Fibroblast of peridontal ligament (primary cell): ENCODE results near the gene MRC1.

Experiments used
- DNase-seq: peaks from one replicate; pipeline ENCODE4 v3.0.0-alpha.2; 2010; ENCODE audit errors: extremely low read depth

MRC1 gene

DNA sequence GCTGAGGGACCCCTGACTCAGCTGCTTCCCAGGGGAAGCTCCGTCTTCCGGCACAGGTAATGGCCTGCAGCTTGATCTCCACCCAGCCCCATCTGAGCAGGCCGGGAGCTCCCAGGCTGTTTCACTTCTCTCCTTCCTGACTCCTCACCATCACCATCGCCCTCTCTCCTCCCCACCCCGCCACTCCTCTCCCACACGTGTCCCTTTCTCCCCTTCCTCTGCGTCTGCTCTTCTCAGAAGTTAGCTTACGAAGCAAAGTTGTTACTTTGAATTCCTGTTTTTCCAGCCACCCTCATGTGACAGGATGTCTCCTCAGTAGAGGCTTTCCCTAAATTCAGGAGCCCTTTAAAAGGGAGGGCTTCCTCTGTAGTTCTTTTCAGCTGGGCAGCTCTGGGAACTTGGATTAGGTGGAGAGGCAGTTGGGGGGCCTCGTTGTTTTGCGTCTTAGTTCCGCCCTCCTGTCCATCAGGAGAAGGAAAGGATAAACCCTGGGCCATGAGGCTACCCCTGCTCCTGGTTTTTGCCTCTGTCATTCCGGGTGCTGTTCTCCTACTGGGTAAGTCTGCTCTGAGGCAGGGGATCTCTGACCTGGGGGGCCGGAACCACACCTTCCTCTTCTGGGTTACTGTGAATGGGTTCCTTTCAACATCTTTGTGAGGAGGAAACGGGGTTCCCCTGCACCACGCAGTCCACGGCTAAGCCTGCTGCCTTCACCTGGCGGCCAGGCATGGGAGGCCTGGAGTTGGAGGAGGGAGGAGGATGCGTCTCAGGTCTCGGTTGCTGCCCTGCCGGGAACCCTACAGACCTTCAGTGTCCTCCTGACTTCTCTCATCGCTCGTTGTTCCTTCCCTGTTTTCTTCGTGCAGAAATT lies at the start of gene MRC1:
TSS of gene MRC1 (plus strand) at position 378 of the 871 bp plus-strand sequence. CDS start at position 496, 118 bp downstream.
- no peak for DNase-seq

DNA sequence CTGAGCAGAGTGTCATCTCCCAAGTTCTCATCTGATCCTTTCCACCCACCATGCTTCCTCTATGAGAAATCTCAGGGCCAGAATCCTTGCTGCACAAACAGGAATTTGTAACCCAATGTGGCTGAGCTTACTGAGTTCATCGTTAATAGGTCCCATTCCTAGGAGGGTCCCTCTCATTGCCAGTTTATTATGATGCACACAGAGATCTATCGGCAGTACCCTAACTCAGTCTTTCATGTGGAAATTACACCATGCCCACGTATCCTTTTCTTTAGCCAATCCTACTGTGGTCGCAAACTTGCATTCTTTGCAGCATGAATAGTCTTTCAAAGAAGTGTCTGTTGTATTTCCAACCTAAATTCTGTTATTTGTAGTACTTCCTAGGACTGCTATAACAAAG lies 45.0 kb upstream of the MRC1 start:
- no peak for DNase-seq

DNA sequence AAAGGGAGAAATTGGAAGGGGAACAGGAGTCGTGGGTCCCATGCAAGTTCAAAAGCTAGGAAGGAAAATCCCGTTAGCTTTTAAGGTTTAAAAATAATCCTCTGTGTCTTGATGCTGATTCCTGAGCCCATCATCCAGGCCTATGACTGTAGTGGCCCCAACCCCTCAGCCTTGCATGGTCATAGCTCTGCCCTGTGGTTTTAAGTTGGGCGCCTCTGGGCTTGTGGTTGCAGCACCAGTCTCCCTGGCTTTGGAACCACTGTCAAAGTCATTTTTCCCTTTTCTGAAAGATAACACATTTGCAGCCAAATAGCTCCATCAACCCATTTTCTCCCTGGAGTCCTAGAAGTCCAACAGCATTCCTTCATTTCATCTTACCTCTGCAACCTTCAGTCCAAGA lies 43.5 kb upstream of the MRC1 start:
- DNase-seq, result no peak

DNA sequence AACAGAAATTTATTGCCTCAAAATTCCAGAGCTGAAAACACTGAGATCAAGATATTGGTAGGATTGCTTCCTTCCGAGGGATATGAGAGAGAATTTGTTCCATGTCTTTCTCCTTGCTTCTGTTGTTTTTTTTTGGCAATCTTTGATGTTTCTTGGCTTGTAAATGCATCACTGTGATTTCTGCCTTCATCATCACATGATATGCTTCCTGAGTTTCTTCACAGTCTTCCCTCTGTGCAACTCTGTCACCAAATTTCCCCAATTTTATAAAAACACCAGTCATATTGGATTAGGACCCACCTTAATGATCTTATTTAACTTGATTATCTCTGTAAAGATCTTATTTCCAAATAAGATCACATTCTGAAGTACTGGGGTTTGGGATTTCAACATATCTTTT lies 42.4 kb upstream of the MRC1 start:
- DNase-seq, result no peak

DNA sequence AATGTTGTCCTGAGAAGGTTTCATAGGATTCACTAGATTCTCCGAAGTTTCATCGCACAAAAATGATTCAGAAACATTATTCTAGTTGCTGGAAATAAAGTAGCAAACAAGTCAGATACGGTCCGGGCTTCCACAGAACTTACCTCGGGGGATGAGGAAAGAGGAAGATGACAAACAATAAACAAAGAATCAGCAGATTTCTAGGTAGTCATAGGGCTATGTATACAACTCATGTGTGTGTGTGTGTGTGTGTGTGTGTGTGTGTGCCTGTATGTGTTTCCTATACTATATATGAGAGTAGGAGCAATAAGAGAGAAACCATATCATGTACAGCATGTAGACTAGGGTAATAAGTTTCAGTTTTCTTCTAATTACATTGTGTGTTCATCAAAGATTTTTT lies 40.7 kb upstream of the MRC1 start:
- DNase-seq, result no peak

DNA sequence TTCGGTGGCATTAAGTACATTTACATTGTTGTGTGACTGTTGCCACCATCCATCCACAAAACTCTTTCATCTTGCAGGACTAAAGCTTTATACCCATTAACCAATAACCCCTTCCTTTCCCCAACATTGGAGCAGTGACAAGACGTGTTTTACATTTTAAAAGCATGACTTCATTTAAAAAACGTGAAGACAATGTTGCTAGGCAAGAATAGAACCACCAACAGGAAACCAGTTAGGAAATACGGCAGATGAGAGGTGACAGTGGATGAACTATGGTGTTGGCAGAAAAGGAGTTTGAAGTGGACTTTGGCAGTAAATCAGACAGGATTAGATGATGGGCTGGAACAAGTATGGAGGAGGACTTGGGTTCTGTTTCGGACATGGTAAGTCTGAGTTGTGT lies 40.2 kb upstream of the MRC1 start:
- peak; percentile 45 for DNase-seq

DNA sequence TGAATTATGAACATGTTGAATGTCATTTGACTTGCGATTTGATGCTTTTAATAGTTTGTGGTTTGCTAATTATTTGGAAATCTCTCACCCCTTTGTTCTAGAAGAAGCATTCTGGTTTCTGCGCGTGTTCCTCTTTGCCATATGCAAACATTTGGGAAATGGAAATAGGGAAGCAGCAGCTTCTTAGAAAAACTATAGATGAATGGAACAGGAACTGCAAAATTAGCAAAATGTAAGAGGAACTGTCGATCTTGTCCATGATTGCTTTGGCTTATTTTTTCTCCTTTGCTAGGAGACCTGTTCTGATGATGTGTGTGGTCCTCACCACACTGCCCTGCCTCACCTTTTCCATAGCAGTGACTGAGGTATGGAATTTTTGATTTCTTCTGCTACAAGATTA lies 38.1 kb upstream of the MRC1 start:
- no peak for DNase-seq

DNA sequence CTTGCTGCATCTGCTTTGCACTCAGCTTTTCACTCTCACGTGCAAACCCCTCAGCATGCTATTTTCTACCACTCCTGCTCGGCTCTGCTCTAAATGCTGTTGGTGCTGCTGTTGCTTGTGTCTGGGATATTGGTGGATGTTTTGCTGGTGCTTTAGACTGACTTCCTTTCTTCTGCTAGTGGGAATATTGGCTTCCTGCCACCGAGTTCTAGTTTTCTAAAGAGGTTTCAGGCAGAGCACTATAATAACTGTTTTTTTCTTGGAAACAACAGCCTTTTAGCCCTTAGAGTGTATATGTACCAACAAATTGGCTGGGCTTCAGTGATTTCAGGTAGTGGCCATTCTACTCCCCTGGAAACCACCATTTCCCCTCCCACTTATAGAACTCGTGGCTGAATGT lies 29.4 kb upstream of the MRC1 start:
- DNase-seq, result no peak

DNA sequence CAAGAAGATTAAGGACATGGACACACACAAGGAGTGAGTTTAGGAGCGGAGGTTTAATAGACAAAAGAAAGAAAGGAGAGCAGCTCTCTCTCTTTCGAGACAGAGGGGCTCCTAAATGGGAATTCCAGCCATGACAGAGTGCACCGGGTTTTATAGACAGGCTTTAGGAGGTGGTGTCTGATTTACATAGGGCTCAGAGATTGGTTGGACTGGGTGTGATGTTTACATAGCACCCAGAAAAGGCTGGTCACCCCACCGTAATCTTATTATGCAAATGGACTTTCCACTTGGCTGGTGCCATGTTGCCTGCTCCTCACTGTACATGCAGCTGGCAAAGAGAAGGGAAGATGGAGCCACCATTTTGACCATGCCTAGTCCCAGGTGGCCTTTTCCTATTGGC lies 28.4 kb upstream of the MRC1 start:
- no peak for DNase-seq

DNA sequence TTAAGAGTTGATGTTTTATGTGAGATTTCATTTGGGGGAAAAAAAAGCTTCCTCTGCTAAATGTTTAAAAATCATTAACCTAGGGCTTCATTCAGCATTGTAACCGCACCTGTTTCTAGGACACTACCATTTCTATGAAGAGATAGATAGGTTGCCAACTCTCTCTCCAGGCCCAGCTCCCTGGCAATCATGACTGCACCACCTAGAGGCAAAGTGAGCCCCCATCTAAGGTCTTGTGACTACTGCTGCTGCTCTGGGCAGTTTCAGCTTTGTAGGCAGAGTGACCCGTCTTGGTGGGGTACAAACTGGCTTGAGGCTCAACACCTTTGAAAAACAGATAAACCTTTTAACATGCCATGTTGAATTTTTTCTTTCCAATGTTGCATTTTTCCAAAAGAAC lies 27.3 kb upstream of the MRC1 start:
- no peak for DNase-seq

DNA sequence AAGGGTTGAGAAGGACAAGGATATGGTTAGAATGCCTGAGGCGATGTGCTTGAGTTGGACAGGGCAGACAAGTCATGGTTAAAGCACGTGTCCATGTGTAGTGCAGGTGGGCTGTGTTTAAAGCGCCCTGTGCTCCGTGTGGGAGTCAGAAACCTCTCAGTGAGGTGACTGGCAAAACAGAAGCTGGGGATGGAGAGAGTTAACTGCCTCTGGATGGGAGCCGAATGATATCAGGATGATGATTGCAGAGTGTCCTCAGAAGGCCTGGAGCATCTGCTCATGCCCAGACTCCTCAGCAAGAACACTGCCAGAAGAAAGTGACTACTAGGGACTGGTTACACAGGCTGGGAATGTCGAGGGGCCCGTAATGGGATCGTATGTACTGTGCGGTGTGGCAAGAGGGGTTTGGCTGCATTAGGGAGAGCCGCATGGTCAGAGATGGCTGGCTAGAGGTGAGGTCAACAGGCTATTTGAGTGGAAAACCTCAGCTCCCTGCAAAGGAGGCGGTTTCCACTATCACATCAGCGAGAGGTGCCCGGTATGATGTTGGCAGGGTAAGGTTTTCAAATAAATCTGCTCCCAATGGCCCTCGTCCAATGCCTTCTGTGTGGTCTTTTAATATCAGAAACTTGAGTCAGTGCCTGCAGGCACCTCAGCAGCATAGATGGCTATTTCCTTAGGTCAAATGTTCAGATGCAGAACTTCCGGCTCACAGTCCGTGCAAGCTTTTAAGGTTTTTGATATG lies 26.1 kb upstream of the MRC1 start:
- no peak for DNase-seq

DNA sequence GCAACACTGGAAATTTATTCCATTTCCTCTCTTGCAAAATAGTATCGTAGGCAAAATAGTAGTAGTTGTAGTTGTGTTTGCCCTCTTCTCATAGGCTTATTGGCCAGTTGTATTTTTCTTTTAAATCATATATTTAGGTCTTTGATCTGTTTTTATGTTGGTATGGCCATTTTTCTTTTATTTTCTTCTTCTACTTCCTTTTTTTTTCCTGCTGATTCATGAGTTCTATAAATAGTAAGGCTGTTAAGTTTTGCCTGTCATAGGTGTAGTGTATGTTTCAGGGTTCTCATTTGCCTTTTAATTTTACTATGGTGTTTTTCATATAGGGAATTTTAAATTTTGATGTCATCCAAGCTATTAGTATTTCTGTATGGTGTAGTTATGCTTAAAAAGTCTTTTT lies 25.4 kb upstream of the MRC1 start:
- no peak for DNase-seq

DNA sequence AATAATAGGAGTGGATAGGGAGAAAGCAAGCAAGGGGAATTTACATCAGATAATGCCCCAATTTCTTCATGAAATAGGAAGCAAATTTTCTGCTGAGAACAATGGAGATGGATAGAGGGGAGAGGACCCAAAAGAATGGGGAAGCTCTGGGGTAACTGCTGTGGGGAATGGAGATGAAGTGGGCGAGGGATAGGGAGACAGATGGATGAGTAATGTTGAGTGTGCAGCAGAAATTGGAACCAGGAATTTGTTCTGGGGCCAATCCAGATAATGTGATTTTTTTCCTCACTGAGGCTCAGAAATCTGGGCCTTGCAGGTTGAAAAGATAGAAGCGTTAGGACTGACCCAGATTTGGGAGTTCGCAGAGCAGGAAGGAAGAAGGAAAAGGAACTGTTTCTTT lies 24.5 kb upstream of the MRC1 start:
- DNase-seq, result peak; percentile 51

DNA sequence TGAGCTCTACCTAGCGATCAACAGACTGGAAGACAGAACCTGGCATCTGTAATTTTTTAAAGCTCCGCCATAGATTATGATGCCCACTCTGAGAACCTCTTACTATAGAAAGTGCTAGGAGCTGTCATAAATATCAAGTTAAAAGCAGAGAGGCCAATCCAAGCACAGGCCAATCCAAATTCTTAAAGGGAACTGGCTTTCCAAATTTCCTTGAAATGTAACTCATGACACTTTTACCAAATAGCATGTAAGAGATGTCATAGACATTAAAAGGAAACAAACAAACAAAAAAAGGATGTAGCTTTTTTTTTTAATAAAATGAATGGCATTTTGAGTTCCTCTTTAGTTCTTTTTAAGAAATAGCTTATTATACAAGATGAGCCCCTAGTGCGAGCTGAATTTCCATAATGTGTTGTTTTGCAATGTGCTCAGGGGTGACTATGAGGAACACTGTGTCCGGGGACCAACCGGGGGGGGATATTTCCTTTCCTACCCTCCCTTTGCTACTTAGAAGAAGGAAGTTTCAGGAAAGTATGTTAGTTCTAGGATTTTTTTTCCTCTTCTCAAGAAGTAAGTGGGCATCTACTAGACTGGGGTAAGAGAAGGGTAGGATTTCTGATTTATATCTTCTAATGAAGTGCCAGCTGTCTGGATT lies 23.7 kb upstream of the MRC1 start:
- no peak for DNase-seq

DNA sequence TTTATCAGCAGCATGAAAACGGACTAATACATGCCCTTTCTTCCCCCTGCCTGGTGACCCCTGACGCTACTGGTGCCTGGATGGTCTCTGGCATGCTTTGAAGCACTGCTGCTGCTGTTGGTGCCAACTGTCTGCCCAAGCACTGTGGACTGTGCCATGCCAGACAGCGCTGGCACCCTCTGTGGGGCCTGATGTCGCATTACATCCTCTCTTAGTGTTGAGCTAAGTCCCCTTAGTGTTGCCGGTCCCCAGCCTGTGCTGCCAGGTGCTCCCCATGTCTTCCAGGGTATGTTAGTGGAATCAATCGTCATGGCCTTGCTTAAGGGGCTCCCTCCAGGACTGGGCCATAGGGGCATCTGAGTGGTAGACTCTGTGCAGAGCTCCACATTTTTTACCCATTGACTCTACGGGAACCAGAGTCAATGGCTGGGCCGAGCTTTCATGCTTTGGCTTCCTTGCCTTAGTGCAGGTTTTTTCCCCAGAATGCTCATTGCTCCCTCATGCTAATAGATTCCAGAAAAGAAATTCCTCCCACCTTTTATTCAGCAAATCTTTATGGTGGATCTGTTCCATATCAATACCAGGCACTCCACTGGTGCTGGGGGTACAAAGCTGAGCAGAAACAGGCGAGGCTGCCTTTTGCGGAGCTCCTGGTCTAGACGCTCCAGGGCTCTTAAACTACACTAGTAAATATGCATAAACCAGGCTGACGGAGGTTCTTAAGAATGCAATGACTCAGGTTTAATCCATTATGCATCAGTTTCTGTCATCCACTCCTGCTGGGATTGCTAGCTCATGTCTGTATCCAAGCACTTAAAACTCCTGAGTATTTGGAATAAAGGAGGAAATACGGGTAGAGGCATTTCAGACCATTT lies 21.8 kb upstream of the MRC1 start:
- DNase-seq, result peak; percentile 91

DNA sequence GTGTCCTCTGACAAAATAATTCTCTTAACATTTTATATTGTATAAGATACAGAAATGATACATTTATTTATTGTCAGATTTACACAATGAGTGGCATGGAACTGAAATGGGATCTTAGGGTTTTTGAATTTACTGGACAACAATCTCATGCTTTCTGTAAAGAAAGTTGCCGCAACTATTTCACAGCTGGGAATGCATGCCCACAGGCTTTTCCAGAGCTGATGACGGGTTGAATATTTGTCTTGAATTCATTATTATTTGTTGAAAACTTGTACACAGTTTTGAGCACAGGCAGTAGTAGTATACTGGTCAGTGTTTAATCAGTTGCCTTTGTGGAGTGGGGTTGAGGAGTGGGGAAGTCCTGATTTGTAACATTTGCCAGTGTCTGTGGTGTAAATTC lies 20.5 kb upstream of the MRC1 start:
- DNase-seq, result no peak

DNA sequence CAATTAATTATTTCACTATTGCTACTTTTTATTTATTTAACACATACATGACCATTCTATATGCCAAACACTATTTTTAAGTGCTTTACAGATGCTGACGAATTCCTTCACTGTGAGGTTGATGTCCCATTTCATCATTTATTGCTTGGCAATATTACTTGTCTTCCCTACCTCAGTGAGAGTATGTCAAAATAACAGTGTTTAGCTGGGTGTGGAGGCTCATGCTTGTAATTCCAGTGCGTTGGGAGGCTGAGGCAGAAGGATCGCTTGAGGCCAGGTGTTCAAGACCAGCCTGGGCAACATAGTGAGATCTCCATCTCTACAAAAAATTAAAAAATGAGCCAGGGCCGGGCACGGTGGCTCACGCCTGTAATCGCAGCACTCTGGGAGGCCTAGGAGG lies 19.8 kb upstream of the MRC1 start:
- no peak for DNase-seq

DNA sequence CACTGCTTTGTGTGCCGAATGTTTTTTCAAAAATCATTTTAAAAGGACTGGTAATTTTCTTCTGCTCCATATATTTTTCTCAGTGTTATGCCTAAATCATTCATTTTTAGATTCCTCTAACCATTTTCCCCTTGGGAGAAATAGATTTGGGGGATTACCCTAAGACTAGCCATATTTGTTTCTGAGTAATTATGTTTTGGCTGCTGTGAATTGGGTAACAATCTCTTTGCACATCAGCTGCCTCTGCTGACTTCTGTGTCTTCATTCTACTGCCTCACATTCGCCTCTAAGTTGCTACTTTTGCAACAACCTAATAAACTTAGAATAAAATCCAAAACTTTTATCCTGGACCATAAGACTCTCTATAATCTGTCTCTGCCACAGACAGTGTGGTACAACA lies 18.5 kb upstream of the MRC1 start:
- DNase-seq, result peak; percentile 33

DNA sequence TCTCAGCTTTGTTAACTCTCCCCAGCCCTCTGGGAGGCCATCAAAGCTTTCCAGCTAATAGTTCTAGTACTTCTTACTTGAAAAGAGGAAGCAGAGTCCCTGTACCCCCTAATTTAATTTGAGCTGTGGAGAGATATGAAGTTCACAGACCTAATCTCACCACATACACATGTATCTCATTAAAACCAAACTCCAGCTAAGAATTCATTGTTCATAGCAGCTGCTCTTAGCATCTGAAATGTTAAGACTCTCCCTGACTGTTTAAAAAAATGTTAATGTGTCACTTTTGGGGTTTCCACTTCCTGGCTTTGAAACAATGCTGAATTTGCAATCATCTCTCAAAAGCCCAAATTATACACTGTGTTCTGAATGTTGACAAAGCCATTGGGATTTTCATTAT lies 16.2 kb upstream of the MRC1 start:
- peak; percentile 30 for DNase-seq

DNA sequence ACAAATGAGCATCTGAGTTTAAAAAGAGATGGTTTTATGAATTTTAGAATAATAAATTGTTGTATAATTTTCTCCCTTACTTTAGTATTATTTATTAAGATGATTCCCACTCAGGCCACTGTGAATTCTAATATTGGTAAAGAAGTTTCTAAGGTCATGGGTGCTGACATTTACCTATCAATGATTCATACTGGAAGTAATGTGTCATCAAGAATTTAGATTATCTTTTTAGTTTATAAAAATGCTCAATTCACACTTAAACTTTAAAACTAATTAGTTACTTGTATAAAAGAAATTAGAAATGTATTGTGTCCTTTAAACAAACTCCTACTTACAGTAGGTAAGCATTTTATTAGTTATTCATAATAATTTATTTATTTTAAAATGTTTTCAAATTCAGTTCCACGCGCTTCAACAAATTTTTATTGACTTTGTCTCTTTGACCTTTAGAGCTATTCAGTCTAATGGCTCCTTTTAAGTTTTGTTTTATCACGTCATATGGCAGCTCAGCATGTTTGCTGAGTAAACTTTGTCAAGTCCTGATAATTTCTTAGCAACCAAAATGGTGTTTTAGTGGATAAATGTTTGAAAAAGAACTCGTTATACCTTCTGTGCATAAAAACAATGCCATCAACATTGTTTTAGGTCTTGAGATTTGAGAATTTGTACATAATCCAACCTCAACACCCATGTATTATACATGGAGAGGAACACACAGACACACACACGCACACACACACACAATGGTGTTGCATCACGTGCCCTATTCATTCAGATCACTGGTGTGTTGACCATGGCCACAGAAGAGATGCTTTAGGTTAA lies 15.1 kb upstream of the MRC1 start:
- DNase-seq, result no peak

DNA sequence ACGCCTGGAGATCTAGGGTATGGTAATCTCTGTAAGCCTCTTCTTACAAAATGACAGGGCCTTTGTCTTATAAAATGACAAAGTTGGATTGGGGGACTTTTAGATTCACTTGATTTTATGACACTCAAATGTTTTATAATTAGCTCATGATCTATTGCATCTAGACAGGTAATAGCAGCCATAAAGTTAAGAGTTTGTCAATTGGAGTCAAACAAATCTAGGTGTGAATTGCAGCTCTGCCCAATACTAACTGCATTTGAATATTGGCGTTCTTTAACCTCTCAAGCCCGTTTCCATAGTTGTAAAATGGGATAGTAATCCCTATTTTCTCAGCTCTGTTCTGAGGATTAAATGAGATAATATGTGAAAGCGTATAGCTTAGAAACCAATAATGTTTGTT lies 14.1 kb upstream of the MRC1 start:
- no peak for DNase-seq
